Liver (tissue), 9 donors: ENCODE measurements around the gene HNRNPR. TPM values are rescaled to one million over a fixed set of nuclear protein-coding genes. Genes with fewer than 3 reads are reported as not detected.

Experiments used
- DNase-seq: peaks from one replicate; pipeline ENCODE4 v3.0.0-alpha.2; 2017; ENCODE audit warnings: low spot score
- H3K27ac ChIP-seq, 2 donors: one replicate each; pipeline ENCODE4 v1.7.0; 2013; ENCODE audit warnings: inconsistent platforms in 2 of 2, low read length in 2 of 2, control low read depth in 1 of 2, low read depth in 1 of 2, mild to moderate bottlenecking in 1 of 2
- H3K27me3 ChIP-seq, 4 donors: one replicate each; pipeline versions ENCODE4 v1.6.1 to v1.7.0; 2013; ENCODE audit warnings: low read length in 3 of 4, inconsistent platforms in 1 of 4, mild to moderate bottlenecking in 1 of 4, moderate library complexity in 1 of 4; ENCODE audit not compliant: control insufficient read depth in 4 of 4, insufficient read depth in 4 of 4
- H3K36me3 ChIP-seq, 4 donors: one replicate each; pipeline versions ENCODE4 v1.6.1 to v1.7.0; 2013; ENCODE audit warnings: low read length in 3 of 4, mild to moderate bottlenecking in 3 of 4, low read depth in 1 of 4, moderate library complexity in 1 of 4; ENCODE audit not compliant: control insufficient read depth in 4 of 4, insufficient read depth in 3 of 4
- H3K4me1 ChIP-seq, 4 donors: one replicate each; pipeline versions ENCODE4 v1.6.1 to v1.7.0; 2013; ENCODE audit warnings: low read length in 3 of 4, mild to moderate bottlenecking in 3 of 4, moderate library complexity in 1 of 4; ENCODE audit not compliant: control insufficient read depth in 4 of 4, insufficient read depth in 4 of 4
- H3K4me3 ChIP-seq, 3 donors: one replicate each; pipeline versions ENCODE4 v1.6.1 to v1.7.0; 2013; ENCODE audit warnings: low read length in 3 of 3, control low read depth in 1 of 3, low read depth in 1 of 3, mild to moderate bottlenecking in 1 of 3
- H3K9ac ChIP-seq, 2 donors: one replicate each; pipeline ENCODE4 v1.7.0; 2013; ENCODE audit warnings: low read length in 2 of 2, mild to moderate bottlenecking in 2 of 2, moderate library complexity in 2 of 2, control low read depth in 1 of 2, low read depth in 1 of 2
- H3K9me3 ChIP-seq, 4 donors: one replicate each; pipeline versions ENCODE4 v1.6.1 to v1.7.0; 2013; ENCODE audit warnings: low read length in 3 of 4; ENCODE audit not compliant: control insufficient read depth in 4 of 4
- EGR1 ChIP-seq, 2 donors: IDR thresholded peaks; 2 replicates each; pipeline ENCODE4 v1.6.1; 2016 to 2018; ENCODE audit warnings: antibody characterized with exemption in 2 of 2, low read depth in 2 of 2
- FOXA1 ChIP-seq: IDR thresholded peaks from 2 replicates; pipeline ENCODE4 v1.6.1; 2016; ENCODE audit warnings: antibody characterized with exemption
- FOXA2 ChIP-seq: IDR thresholded peaks from 2 replicates; pipeline ENCODE4 v1.6.1; 2016; ENCODE audit warnings: antibody characterized with exemption
- GABPA ChIP-seq, 2 donors: IDR thresholded peaks in 1 of 2; conservative IDR thresholded peaks in 1 of 2; 2 replicates each; pipeline ENCODE4 v1.6.1; 2016; ENCODE audit warnings: antibody characterized with exemption in 2 of 2, mild to moderate bottlenecking in 1 of 2, moderate library complexity in 1 of 2
- HNF4A ChIP-seq, 2 donors: conservative IDR thresholded peaks; 2 replicates each; pipeline ENCODE4 v1.6.1; 2016; ENCODE audit warnings: antibody characterized with exemption in 2 of 2, mild to moderate bottlenecking in 2 of 2
- HNF4G ChIP-seq: IDR thresholded peaks from 2 replicates; pipeline ENCODE4 v1.6.1; 2016; ENCODE audit warnings: antibody characterized with exemption
- JUND ChIP-seq, 2 donors: IDR thresholded peaks; 2 replicates each; pipeline ENCODE4 v1.6.1; 2016; ENCODE audit warnings: antibody characterized with exemption in 2 of 2
- NR2F2 ChIP-seq: IDR thresholded peaks from 2 replicates; pipeline ENCODE4 v1.6.1; 2016; ENCODE audit warnings: antibody characterized with exemption
- RAD21 ChIP-seq, 2 donors: IDR thresholded peaks; 2 replicates each; pipeline ENCODE4 v1.6.1; 2016; ENCODE audit warnings: antibody characterized with exemption in 2 of 2, mild to moderate bottlenecking in 2 of 2
- RXRA ChIP-seq, 2 donors: IDR thresholded peaks; 2 replicates each; pipeline ENCODE4 v1.6.1; 2017 to 2018; ENCODE audit warnings: antibody characterized with exemption in 2 of 2, mild to moderate bottlenecking in 1 of 2
- TAF1 ChIP-seq: conservative IDR thresholded peaks from 2 replicates; pipeline ENCODE4 v1.6.1; 2016; ENCODE audit warnings: antibody characterized with exemption, mild to moderate bottlenecking
- YY1 ChIP-seq: IDR thresholded peaks from 2 replicates; pipeline ENCODE4 v1.6.1; 2016; ENCODE audit warnings: antibody characterized with exemption, mild to moderate bottlenecking
- WGBS: extraction: QIAGEN DNeasy Blood & Tissue Kit; methylation state at CpG from one replicate; pipeline ENCODE4 v1.1.7; 2013; 5-methylcytosine and 5-hydroxymethylcytosine counted together
- polyA plus RNA-seq, 2 donors: library from polyadenylated mRNA; stranded (reverse) in 1 of 2; unstranded in 1 of 2; fragments of 200-250 nt in 1 of 2; fragments of >200 nt in 1 of 2; fragmentation: Nextera tagmentation in 1 of 2; extraction: Ambion mirVana in 1 of 2; gene quantifications; one replicate each; pipeline versions ENCODE4 v1.2.1 to v1.2.3, GENCODE V29; 2013 to 2015
- total RNA-seq, 2 donors: library from RNA; depleted of rRNA; stranded (reverse); fragments of >200 nt; gene quantifications; one replicate each; pipeline ENCODE4 v1.2.3, GENCODE V29; 2014
- TF ChIP-seq, protein P1 (sequence below): IDR thresholded peaks from 2 replicates; pipeline ENCODE4 v1.6.1; 2016; ENCODE audit warnings: antibody characterized with exemption
- TF ChIP-seq, protein P2 (sequence below): IDR thresholded peaks from 2 replicates; pipeline ENCODE4 v1.6.1; 2016; ENCODE audit warnings: antibody characterized with exemption, mild to moderate bottlenecking
- TF ChIP-seq, protein P3 (sequence below): IDR thresholded peaks from 2 replicates; pipeline ENCODE4 v1.6.1; 2016; ENCODE audit warnings: antibody characterized with exemption
- TF ChIP-seq, protein P4 (sequence below): IDR thresholded peaks from 2 replicates; pipeline ENCODE4 v1.6.1; 2016; ENCODE audit warnings: antibody characterized with exemption
- TF ChIP-seq, protein P5 (sequence below): fragments of 150-350 bp; IDR thresholded peaks from 2 replicates; pipeline ENCODE4 v1.5.1; 2017; ENCODE audit warnings: improper control_type of control experiment, low read depth, low read length; ENCODE audit not compliant: missing input control
- donor health status: healthy.
- donor health status: healthy.
- donor health status: healthy.
- donor health status: healthy.
- donor health status: healthy.

HNRNPR gene
- total and polyA plus RNA-seq, 4 donors, result 31.2 to 57.0 (median 38.4) TPM

DNA sequence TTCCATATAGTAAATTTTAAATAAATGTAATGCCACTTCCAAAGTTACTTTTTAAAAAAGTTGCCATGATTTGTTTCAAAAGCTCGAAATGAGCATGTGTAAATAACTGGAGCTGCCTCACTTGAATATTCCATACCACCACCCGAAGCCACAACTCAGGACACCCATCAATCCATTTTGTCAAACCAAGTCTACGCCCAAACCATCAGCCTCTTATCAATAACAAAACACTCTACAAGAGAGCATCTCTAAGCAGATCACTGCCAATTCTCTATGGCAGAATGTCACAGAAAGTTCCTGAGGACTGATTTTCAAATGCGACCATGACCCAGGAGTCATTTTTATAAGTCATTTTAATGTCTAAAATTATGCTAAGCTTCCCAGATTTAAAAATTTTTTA lies 4.5 kb downstream of the HNRNPR start:
- Histone ChIP-seq H3K36me3 (peaks cover 2 to 21% (median 7%) of the 10 kb centered on the region in 4 donors), H3K9ac (no peak overlapping the region), H3K27ac (no peak overlapping the region), H3K4me3 (no peak overlapping the region), H3K9me3 (no peaks in the 10 kb centered on the region), H3K4me1 (peaks cover 0 to 43% (median 31%) of the 10 kb centered on the region in 4 donors), H3K27me3 (no peaks in the 10 kb centered on the region)
- 82% methylated on average over 4 of the region's 4 CpGs for WGBS
- DNase-seq, result no peak
- no peak for TF ChIP-seq TAF1
- no peak for TF ChIP-seq HNF4G
- TF ChIP-seq HNF4A (conservative IDR thresholded peaks at IDR 0.05), result no peak
- TF ChIP-seq, protein P1, sequence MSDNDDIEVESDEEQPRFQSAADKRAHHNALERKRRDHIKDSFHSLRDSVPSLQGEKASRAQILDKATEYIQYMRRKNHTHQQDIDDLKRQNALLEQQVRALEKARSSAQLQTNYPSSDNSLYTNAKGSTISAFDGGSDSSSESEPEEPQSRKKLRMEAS, result no peak
- TF ChIP-seq GABPA (IDR thresholded peaks at IDR 0.05 in 1 of 2, conservative IDR thresholded peaks at IDR 0.05 in 1 of 2), result no peak
- no peak for TF ChIP-seq RAD21 (IDR thresholded peaks at IDR 0.05)
- TF ChIP-seq FOXA1, result no peak
- TF ChIP-seq, protein P2, sequence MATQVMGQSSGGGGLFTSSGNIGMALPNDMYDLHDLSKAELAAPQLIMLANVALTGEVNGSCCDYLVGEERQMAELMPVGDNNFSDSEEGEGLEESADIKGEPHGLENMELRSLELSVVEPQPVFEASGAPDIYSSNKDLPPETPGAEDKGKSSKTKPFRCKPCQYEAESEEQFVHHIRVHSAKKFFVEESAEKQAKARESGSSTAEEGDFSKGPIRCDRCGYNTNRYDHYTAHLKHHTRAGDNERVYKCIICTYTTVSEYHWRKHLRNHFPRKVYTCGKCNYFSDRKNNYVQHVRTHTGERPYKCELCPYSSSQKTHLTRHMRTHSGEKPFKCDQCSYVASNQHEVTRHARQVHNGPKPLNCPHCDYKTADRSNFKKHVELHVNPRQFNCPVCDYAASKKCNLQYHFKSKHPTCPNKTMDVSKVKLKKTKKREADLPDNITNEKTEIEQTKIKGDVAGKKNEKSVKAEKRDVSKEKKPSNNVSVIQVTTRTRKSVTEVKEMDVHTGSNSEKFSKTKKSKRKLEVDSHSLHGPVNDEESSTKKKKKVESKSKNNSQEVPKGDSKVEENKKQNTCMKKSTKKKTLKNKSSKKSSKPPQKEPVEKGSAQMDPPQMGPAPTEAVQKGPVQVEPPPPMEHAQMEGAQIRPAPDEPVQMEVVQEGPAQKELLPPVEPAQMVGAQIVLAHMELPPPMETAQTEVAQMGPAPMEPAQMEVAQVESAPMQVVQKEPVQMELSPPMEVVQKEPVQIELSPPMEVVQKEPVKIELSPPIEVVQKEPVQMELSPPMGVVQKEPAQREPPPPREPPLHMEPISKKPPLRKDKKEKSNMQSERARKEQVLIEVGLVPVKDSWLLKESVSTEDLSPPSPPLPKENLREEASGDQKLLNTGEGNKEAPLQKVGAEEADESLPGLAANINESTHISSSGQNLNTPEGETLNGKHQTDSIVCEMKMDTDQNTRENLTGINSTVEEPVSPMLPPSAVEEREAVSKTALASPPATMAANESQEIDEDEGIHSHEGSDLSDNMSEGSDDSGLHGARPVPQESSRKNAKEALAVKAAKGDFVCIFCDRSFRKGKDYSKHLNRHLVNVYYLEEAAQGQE, result no peak
- TF ChIP-seq YY1, result no peak
- TF ChIP-seq, protein P3, sequence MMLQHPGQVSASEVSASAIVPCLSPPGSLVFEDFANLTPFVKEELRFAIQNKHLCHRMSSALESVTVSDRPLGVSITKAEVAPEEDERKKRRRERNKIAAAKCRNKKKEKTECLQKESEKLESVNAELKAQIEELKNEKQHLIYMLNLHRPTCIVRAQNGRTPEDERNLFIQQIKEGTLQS, result no peak
- TF ChIP-seq FOXA2, result no peak
- TF ChIP-seq NR2F2, result no peak
- no peak for TF ChIP-seq JUND (IDR thresholded peaks at IDR 0.05)
- TF ChIP-seq RXRA (IDR thresholded peaks at IDR 0.05), result no peak
- TF ChIP-seq EGR1 (IDR thresholded peaks at IDR 0.05; ENCODE audit: low read depth in 2 of 2), result no peak
- TF ChIP-seq, protein P4, sequence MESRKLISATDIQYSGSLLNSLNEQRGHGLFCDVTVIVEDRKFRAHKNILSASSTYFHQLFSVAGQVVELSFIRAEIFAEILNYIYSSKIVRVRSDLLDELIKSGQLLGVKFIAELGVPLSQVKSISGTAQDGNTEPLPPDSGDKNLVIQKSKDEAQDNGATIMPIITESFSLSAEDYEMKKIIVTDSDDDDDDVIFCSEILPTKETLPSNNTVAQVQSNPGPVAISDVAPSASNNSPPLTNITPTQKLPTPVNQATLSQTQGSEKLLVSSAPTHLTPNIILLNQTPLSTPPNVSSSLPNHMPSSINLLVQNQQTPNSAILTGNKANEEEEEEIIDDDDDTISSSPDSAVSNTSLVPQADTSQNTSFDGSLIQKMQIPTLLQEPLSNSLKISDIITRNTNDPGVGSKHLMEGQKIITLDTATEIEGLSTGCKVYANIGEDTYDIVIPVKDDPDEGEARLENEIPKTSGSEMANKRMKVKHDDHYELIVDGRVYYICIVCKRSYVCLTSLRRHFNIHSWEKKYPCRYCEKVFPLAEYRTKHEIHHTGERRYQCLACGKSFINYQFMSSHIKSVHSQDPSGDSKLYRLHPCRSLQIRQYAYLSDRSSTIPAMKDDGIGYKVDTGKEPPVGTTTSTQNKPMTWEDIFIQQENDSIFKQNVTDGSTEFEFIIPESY, result no peak
- TF ChIP-seq, protein P5, sequence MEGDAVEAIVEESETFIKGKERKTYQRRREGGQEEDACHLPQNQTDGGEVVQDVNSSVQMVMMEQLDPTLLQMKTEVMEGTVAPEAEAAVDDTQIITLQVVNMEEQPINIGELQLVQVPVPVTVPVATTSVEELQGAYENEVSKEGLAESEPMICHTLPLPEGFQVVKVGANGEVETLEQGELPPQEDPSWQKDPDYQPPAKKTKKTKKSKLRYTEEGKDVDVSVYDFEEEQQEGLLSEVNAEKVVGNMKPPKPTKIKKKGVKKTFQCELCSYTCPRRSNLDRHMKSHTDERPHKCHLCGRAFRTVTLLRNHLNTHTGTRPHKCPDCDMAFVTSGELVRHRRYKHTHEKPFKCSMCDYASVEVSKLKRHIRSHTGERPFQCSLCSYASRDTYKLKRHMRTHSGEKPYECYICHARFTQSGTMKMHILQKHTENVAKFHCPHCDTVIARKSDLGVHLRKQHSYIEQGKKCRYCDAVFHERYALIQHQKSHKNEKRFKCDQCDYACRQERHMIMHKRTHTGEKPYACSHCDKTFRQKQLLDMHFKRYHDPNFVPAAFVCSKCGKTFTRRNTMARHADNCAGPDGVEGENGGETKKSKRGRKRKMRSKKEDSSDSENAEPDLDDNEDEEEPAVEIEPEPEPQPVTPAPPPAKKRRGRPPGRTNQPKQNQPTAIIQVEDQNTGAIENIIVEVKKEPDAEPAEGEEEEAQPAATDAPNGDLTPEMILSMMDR, result no peak
